HG03354 (cell line): ENCODE data around the gene TTC28.

Experiments used
- ATAC-seq: cut with Tn5 transposase; IDR thresholded peaks from one replicate; pipeline ENCODE4 v1.9.1; 2021; ENCODE audit warnings: mild to moderate bottlenecking; ENCODE audit not compliant: unreplicated experiment, poor library complexity, severe bottlenecking

TTC28 gene

DNA sequence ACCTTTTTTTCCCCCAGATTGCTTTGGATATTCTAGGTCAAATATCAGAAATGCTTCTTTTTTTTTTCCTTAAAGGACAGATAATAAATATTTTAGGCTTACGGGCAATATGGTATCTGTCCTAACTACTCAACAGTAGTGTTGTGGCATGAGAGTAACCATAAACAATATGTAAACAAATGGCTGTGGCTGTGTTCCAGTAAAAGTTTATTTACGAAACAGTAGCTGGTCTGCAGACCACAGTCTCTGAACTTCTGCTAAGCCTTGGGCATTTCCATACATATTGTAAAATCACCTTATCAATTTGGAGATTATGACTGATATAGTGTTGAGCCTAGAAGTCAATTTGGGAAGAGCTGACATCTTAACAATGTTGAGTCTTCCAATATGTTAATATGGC lies 621.6 kb downstream of the TTC28 start:
- no peak for ATAC-seq

DNA sequence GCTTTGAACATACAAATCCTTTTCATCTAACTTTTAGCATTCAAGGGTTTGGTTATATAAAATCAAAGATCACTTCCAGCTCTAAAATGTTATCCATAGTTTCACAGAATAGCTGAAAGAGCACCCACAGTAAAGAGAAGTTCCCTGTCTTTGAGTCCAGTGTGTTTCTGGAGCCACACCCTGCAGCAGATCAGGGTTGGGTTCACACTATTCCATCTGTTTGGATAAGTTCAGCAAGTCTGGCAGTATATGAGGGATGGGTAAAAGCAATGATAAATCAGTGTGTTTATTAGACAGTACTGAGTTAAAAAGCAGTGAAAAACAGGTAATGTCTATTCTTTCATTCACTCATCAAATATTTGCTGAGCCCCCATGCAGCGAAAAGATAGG lies 624.8 kb downstream of the TTC28 start:
- ATAC-seq: no peak

DNA sequence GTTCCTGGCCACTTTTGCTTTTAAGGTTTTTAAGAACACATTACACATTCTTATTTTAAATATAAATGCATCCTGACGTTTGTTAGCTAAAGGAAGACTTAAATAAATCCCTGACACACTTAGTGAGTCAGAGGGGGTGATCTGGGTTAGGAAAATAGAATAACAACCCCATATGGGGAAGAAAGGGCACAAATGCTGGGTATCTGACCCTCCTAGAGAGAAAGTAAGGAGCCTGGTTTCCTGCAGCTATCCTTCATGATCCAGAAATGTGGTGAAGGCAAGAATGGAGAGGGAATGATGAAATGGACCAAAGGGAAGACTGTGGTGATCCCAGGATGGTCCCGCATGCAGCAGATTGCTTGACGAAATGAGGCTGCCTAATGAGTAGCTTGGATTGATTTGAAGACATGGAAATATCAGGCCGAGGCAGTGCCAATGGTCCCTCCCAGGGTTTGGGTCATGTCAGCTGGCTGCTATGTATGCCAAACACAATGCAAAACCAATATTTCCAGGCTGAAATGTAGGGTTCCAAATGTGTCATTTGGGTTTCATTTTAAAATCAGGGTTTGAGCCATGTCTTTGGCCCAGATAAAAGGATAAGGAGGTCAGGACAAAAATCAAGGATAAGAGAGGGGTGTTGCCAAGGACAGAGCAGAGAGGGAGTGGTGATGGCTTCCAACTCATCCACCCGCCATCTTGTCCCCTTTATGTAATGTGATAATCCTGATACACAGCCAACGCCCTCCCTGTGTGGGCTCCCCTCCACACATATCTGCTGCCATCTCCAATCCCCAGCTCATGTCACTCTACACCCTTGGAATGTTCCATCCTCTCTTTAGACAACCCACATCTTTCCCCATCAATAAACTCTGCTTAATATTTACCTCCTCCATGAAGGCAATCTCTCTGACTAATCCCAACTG lies 625.5 kb downstream of the TTC28 start:
- no peak for ATAC-seq

DNA sequence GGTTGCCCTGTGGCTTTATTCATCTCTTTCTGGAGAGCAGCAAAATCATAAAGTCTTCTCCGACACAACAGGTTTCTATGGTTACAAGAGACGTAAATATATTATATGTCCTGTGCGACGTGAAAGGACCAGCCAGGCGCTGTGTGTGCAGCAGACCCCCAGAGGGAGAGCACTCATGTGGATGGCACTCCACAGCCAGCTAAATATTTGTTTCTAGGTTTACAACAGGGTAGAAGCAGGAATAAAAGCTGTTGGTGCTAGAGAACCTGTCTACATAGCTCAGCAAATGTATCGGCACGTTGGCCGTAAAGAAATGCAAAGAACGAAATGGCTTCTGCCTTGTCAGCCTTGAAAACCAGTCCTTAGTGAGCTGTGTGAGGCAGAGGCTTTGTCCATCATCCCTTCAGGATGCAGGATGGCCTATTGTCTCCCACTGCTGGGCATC lies 626.8 kb downstream of the TTC28 start:
- ATAC-seq: no peak

DNA sequence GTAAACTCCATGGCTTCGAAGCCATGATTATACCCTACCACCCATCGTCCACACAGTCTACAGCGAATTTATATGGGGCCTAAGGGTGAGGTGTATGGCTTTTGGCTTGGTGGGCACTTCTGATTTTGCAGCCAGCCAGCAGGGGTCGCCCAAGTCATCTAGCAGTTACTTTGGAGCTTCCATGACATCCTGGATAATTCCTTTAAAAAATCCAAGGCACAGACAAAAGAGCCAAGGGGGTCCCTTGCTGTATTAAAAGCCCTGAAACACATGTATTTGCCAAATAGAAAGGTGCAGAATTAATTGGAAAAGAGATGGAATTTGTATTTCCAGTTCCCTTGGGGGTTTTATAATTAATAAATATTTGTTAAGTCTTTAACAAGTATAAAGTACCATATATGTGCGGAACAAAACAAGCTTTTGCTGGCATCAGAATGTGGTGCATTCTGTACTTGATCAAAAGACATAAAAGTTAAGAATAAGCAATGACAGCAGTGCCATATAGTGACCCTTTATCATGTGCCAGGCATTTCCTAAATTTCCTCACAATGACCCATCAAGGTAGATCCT lies 627.8 kb downstream of the TTC28 start:
- ATAC-seq: no peak

DNA sequence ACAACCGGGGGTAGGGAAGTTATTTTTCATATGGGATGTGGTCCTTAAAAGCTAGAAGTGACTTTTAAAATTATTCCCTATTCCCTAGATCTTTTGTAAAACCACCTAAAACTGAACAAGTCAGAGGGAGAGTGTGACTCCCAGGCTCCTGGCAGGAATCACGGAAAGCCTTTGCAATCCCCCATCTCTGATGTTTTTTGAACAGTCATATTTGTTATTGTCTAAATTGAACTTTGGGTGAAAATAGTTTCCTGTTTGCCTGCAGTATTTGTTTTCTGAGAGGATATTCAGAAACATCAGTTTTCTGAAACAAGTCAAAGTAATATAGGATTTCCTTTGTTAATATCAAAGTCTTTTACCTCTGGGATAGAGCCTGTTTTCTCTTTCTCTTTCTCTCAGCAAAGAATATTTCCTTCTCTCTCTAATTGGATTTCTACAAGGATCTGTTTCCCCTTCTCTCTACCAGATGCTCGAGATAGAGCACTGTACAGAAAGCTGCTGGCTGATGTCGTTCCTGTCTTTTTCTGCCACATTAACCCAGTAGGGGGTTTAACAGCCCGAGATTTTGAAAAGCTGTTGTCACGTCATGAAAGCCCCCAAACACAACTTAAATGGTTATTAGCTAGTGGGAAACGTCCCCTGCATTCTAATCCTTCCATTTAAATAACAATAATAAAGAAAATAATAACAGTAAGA lies 628.4 kb downstream of the TTC28 start:
- ATAC-seq: no peak

DNA sequence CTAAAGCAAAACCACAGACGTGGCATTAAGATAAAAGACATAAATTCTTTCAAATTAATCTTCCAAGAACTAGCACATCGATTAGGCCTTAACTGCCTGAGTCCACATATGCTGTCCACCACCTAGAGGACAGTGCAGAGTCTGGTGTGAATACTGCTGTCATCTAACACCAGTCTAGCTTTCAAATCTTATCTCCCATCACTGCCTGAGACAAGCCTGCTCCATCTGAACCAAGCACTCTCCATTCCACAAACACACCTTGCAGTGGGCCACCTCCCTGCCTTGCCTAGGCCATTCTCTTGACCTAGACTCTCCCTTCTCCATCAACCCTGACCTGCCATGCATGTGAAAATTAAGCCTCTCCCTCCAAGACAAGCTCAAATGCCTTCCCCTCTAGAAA lies 631.1 kb downstream of the TTC28 start:
- ATAC-seq: no peak

DNA sequence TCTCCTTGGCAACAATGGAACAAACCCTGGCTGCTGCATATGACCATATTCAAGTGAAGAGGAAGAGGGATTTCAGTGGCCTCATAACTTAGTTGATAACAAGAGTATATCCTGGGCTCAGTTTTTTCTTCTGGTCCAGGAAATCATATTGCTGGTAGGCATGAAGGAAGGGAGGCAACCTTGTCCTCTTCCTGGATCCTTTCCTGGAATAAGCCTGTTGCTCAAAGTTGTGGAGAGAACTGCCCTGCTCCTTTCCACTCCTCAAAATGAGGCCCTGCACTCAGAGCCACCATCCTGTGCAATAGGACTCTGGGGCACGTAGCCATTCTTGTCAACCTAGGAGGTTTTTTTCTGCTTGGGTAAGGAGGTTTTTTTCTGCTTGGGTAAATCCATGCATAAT lies 631.9 kb downstream of the TTC28 start:
- ATAC-seq: no peak

DNA sequence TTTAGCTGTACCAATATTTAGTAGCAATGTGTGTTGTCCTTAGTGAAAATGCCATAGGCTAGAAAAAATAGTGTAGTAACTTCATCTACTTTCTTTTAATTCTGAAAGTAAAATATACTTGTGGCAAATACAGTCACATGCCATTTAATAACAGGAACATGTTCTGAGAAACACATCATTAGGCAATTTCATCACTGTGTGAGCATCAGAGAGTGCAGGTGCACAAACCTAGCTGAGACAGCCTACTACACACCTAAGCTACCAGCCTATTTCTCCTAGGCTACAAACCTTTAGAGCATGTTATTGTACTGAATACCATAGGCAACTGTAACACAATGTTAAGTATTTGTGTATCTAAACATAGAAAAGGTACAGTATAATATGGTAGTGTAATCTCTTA lies 633.5 kb downstream of the TTC28 start:
- ATAC-seq: no peak

DNA sequence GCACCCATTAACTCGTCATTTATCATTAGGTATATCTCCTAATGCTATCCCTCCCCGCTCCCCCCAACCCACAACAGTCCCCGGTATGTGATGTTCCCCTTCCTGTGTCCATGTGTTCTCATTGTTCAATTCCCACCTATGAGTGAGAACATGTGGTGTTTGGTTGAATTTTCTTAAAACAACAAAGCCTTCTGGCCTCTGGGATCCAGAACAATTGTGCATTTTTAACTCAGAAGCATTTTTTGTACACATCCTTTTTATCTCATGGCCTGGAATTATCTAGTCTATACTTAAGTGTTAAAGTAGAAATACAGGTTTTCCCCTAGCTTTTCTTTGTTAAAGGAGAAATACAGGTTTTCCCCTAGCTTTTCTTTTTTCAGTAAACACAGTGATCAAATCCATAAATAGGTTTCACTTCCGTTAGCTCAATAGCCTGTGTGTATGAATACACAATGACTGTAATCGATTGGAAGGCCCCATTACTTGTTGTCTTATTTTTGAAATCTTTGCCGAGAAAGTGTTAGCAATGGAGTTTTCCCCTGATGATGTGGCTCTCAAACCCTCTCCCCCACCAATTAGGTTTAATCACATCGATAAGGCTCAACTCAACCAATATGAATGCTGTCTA lies 635.0 kb downstream of the TTC28 start:
- ATAC-seq: no peak

DNA sequence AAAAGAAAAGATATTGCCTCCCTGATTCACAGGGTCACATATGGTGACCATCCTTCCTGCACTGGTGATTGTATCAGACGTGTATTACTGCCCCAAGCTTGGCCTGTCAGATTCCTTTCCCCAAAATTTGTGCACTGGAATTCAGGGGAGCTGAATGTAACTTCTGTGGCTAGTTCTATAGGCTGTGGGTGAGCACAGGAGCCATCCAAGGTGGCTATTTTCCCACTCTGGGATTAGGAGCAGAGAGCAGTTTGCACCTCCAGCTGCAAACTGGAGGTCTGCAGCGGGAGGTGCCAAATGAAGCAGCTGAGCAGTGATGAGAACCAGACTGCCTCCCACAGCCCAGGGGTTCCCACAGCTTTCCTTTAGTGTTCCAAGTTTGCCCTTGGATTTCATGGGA lies 636.4 kb downstream of the TTC28 start:
- no peak for ATAC-seq

DNA sequence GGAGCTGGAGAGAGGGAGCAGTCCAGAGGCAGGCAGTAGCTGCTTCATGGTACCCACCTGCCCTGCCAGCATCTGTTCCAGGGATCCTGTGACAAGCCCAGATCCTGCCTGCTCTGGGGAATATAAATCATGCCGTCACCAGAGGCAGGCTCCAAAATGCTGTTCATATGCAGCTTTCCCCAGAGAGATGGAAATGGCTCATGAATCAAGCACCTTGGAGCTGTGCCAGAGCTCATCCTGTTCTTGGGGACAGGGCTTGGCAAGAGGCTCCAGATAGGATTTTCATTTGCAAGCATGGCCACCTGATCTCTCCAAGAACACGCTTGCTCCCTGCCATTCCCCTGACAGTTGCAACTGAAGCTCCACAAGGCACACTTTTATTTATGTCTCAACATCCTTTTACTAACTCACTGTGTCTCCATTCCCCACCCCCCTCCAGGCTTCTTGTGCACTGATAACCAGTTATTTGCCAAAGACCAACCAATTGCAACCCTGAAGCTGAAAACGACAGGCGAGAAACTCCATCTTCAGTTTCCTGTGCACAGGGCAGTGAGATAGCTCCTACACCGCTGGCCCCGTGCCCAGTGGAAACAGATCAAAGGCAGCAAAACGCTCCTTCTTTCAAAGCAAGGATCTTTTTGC lies 644.8 kb downstream of the TTC28 start:
- no peak for ATAC-seq

DNA sequence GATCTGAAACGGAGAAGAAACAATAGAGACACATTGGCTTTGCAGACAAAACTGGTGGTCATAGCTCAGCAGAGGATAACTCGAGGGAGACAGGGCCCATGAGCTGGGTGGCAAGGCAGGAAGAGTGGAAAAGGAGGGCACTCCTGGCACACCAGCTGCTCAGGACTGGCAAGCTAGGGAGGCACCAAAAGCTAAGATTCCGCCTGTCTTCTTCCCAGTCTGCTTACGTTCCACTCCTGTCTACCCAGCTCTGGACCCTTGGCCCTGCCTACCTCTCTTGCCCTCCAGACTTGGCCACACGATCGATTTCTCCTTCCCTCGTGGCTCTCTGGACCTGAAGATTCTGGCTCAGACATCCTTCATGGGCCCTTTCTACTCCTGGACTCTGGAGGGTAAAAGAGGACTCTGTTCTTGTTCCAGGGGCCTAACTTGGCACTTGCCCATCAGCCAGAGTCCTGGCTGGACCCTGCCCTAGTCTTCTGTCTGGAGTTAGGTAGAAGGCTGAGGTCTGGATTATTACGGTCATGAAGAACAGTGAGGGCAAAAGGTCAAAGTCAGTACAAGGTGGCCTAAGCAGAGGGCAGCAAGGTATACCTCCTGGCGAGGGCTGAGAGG lies 645.4 kb downstream of the TTC28 start:
- ATAC-seq: no peak

DNA sequence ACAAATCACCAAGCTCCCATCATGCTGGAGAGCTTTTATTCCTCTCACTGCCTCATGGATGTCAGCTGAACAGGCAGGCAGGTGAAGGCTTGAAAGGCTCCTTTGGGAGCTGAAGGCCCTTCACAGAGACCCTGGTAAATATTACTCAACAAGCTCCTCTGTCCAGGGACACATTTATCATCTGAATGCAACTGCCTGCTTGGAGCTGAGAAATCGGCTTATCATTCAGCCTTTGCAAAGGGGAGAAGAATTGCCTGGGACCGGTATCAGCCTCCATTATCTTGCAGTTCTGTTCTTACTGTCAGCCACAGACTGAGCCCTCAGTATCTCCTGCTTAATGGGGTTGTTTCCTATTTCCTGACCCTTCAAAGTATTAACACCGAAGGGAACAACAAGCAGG lies 646.8 kb downstream of the TTC28 start:
- no peak for ATAC-seq

DNA sequence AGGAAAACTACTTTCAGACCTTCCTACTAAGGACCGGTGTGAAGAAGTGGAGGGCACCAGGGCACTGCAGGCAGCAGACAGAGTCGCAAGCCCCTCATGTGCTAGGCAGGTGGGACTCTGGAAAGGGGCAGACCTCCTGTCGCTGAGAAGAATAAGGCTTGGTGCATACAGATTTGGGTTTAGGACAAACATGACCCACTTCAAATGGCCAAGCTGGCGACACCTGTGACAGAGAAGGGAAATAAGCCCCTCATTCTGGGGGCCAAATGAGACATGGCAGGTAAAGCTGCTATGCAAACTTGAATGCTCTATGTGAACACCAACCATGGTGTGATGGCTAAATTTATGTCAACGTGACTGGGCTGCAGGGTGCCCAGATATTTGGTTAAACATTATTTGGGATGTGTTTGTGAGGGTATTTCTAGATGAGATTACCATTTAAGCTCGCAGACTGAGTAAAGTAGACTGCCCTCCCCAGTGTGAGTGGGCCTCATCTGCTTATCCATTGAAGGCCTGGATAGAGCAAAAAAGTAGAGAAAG lies 648.2 kb downstream of the TTC28 start:
- ATAC-seq: no peak

DNA sequence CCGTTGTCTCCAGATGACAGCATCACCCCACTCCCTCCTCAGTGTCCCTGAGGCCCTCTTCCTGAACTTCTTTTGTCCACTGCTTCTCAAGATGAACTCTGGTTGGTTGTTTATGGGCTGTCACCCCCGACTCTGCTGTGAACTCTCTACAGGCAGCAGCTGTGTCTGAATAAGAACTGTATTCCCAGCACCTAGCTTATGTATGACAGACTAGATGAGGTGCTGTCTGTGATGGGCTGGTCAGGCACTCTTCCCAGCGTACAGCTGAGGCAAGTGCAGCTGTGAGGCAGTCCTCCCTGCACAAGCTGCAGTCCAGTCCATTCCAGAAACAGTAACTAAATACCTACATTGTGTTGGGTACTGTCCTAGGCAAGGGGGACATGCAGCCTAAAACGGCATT lies 649.2 kb downstream of the TTC28 start:
- no peak for ATAC-seq

DNA sequence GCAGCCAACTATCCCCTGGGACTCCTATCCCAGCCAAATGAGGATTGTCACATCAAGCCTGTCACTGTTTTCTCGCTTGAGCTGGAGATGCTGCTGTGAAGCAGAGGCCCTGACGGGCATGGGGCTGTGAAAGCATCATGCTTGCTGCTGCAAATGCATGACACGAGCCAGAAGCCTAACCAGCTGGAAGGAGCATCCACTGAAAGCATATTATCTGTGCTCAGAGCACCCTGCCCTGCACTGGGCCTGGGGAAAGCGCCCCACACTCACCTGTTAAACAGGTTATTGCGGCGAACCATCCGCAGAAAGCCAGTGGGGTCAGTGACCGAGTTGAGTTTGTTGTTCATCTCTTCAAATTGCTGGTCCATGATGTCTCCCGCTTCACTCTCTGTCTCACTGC lies 649.7 kb downstream of the TTC28 start:
- no peak for ATAC-seq

DNA sequence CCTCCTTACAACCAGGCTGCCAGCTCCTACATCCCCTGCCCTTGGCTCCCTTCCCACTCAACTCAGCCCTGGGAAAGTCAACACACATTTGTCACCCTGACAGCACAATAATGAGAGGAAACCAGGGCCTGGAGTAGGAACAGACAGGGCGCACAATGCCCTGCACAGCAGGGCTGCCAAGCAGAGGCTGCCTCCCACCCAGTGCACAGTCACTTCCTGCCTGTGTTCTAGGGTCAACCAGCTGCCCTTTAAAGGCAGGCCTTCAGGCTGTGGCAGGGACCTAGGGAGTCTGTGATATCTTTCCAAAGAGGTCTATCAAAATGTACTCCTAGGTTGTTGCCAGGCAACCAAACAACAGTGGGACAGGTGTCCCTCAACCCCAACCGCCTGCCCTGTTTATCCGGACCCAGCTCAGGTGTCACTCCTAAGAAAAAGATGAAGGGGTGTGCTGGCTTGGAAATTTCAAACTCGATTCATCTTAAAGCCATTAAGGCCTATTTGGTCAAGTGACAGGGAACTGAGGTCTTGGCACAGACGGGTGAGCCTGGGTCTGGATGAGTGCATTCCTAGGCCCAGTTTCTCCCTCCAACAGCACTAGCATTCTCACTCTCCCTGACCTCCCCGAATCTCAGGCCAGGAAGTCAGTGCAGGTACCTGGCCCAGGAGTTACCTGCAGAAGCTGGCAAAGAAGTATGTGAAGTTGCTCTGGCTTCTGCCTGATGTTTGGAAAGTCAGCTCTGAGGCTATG lies 650.3 kb downstream of the TTC28 start:
- ATAC-seq: no peak
